ENCODE results near the gene IQCF5.
"Not testable (repeated sequence)": the region's sequence is repeated elsewhere in the genome, so short reads cannot be mapped to it uniquely, and the experiment has no call there.

IQCF5 gene

GRCh38 chr3:51875501-51875900 lies at the start of gene IQCF5:
Gene IQCF5 (minus strand): TSS chr3:51875601. CDS start chr3:51875531, 70 bp downstream.
- no peak for DNase-seq (ENCODE audit: low spot score)

GRCh38 chr3:51921081-51921578 lies 45.7 kb upstream of the IQCF5 start:
- DNase-seq (ENCODE audit: low spot score), result no peak

- no peak for DNase-seq (ENCODE audit: low spot score)
Observed at GRCh38 chr3:51916418-51916817, 41.0 kb upstream of the IQCF5 start.

- DNase-seq (ENCODE audit: low spot score), result no peak
Observed at GRCh38 chr3:51908026-51908425, 32.6 kb upstream of the IQCF5 start.

GRCh38 chr3:51904034-51904823 lies 28.8 kb upstream of the IQCF5 start:
- DNase-seq (ENCODE audit: low spot score), result no peak

GRCh38 chr3:51902361-51902760 lies 27.0 kb upstream of the IQCF5 start:
- peak; percentile 92 for DNase-seq (ENCODE audit: low spot score)

GRCh38 chr3:51900043-51900442 lies 24.6 kb upstream of the IQCF5 start:
- DNase-seq (ENCODE audit: low spot score), result not testable (repeated sequence)

GRCh38 chr3:51897391-51897790 lies 22.0 kb upstream of the IQCF5 start:
- DNase-seq (ENCODE audit: low spot score), result no peak

GRCh38 chr3:51896607-51897305 lies 21.4 kb upstream of the IQCF5 start:
- no peak for DNase-seq (ENCODE audit: low spot score)

GRCh38 chr3:51894939-51895338 lies 19.5 kb upstream of the IQCF5 start:
- no peak for DNase-seq (ENCODE audit: low spot score)

- no peak for DNase-seq (ENCODE audit: low spot score)
Observed at GRCh38 chr3:51894391-51894790, 19.0 kb upstream of the IQCF5 start.

- DNase-seq (ENCODE audit: low spot score), result peak; percentile 5
Observed at GRCh38 chr3:51891242-51892039, 16.0 kb upstream of the IQCF5 start.

GRCh38 chr3:51888463-51889105 lies 13.2 kb upstream of the IQCF5 start:
- no peak for DNase-seq (ENCODE audit: low spot score)

- DNase-seq (ENCODE audit: low spot score), result no peak
Observed at GRCh38 chr3:51887620-51888019, 12.2 kb upstream of the IQCF5 start.

- DNase-seq (ENCODE audit: low spot score), result peak; percentile 6
Observed at GRCh38 chr3:51886447-51886846, 11.0 kb upstream of the IQCF5 start.

GRCh38 chr3:51879937-51880336 lies 4.5 kb upstream of the IQCF5 start:
- no peak for DNase-seq (ENCODE audit: low spot score)

GRCh38 chr3:51876186-51876585 lies 785 bp upstream of the IQCF5 start:
- no peak for DNase-seq (ENCODE audit: low spot score)

- DNase-seq (ENCODE audit: low spot score), result no peak
Observed at GRCh38 chr3:51874889-51875288, 512 bp downstream of the IQCF5 start.

- DNase-seq (ENCODE audit: low spot score), result no peak
Observed at GRCh38 chr3:51874411-51874810, 990 bp downstream of the IQCF5 start.

GRCh38 chr3:51873876-51874275 lies 1.5 kb downstream of the IQCF5 start:
- DNase-seq (ENCODE audit: low spot score), result no peak

- DNase-seq (ENCODE audit: low spot score), result no peak
Observed at GRCh38 chr3:51873253-51873766, 2.1 kb downstream of the IQCF5 start.

- DNase-seq (ENCODE audit: low spot score), result no peak
Observed at GRCh38 chr3:51869304-51869703, 6.1 kb downstream of the IQCF5 start.
